ENCODE results near the gene DENND4A. TPM values are rescaled to one million over a fixed set of nuclear protein-coding genes. Genes with fewer than 3 reads are reported as not detected.

Gene DENND4A
- total and polyA plus RNA-seq, 9 donors = 10.2 to 63.9 (median 50.2) TPM

GRCh38 chr15:65765106-65765505 lies 27.0 kb downstream of the DENND4A start:
- peaks cover 8% of the 10 kb centered on the region for H3K4me1 ChIP-seq (ENCODE audit: insufficient read depth)
- H3K4me3 ChIP-seq = no peak overlapping the region
- DNase-seq = no peak
- H3K27me3 ChIP-seq = no peaks in the 10 kb centered on the region
- TF ChIP-seq EP300 (IDR thresholded peaks at IDR 0.05) (no peak), POLR2A (IDR thresholded peaks at IDR 0.05) (no peak), CTCF (IDR thresholded peaks at IDR 0.05) (no peak)
- intact Hi-C loops (cut with DNase I) = no loop called here
- no peaks in the 10 kb centered on the region for H3K36me3 ChIP-seq
- no peak overlapping the region for H3K27ac ChIP-seq
- 39 to 55% (median 41%) methylated on average over 2 of the region's 2 CpGs for WGBS, 3 donors
- no peaks in the 10 kb centered on the region for H3K9me3 ChIP-seq

GRCh38 chr15:65762914-65763787 lies 28.9 kb downstream of the DENND4A start:
- 53 to 62% (median 53%) methylated on average over 5 of the region's 5 CpGs for WGBS, 3 donors
- DNase-seq = no peak

GRCh38 chr15:65762399-65762798 lies 29.7 kb downstream of the DENND4A start:
- DNase-seq = no peak
- WGBS, 3 donors = 91 to 98% (median 95%) methylated on average over 3 of the region's 3 CpGs
- no peak overlapping the region for H3K27ac ChIP-seq
- H3K36me3 ChIP-seq = no peaks in the 10 kb centered on the region
- TF ChIP-seq POLR2A (IDR thresholded peaks at IDR 0.05) (no peak), EP300 (IDR thresholded peaks at IDR 0.05) (no peak), CTCF (IDR thresholded peaks at IDR 0.05) (no peak)
- intact Hi-C loops (cut with DNase I) = no loop called here
- H3K4me1 ChIP-seq (ENCODE audit: insufficient read depth) = peaks cover 8% of the 10 kb centered on the region
- no peak overlapping the region for H3K4me3 ChIP-seq
- no peaks in the 10 kb centered on the region for H3K9me3 ChIP-seq
- no peaks in the 10 kb centered on the region for H3K27me3 ChIP-seq

More at GRCh38 chr15:65762914-65763787, 28.9 kb downstream of the DENND4A start:
- TF ChIP-seq CTCF (IDR thresholded peaks at IDR 0.05) = no peak
- TF ChIP-seq POLR2A (IDR thresholded peaks at IDR 0.05) = no peak
- no peak for TF ChIP-seq EP300 (IDR thresholded peaks at IDR 0.05)
- no peaks in the 10 kb centered on the region for H3K36me3 ChIP-seq
- intact Hi-C loops (cut with DNase I) = no loop called here
- peaks cover 8% of the 10 kb centered on the region for H3K4me1 ChIP-seq (ENCODE audit: insufficient read depth)
- no peaks in the 10 kb centered on the region for H3K27me3 ChIP-seq
- H3K4me3 ChIP-seq = no peak overlapping the region
- no peaks in the 10 kb centered on the region for H3K9me3 ChIP-seq
- no peak overlapping the region for H3K27ac ChIP-seq

- Histone ChIP-seq H3K27me3 (no peaks in the 10 kb centered on the region), H3K4me3 (no peak overlapping the region), H3K36me3 (no peaks in the 10 kb centered on the region), H3K4me1 (ENCODE audit: insufficient read depth) (peaks cover 4% of the 10 kb centered on the region), H3K27ac (no peak overlapping the region), H3K9me3 (no peaks in the 10 kb centered on the region)
- DNase-seq = no peak
- intact Hi-C loops (cut with DNase I) = no loop called here
- no peak for TF ChIP-seq CTCF (IDR thresholded peaks at IDR 0.05)
- TF ChIP-seq EP300 (IDR thresholded peaks at IDR 0.05) = no peak
- no peak for TF ChIP-seq POLR2A (IDR thresholded peaks at IDR 0.05)
- WGBS, 3 donors = 52 to 69% (median 63%) methylated on average over 2 of the region's 2 CpGs
Observed at GRCh38 chr15:65761210-65761926, 30.7 kb downstream of the DENND4A start.
